Measurements from ENCODE around the gene GNAI3. TPM values are rescaled to one million over a fixed set of nuclear protein-coding genes. Genes with fewer than 3 reads are reported as not detected.

GNAI3 gene
- polyA plus RNA-seq, 1 donor (not counting 4 experiments of a cell fraction or from before 2014, with no cell fraction given) = 14.1 TPM

DNA sequence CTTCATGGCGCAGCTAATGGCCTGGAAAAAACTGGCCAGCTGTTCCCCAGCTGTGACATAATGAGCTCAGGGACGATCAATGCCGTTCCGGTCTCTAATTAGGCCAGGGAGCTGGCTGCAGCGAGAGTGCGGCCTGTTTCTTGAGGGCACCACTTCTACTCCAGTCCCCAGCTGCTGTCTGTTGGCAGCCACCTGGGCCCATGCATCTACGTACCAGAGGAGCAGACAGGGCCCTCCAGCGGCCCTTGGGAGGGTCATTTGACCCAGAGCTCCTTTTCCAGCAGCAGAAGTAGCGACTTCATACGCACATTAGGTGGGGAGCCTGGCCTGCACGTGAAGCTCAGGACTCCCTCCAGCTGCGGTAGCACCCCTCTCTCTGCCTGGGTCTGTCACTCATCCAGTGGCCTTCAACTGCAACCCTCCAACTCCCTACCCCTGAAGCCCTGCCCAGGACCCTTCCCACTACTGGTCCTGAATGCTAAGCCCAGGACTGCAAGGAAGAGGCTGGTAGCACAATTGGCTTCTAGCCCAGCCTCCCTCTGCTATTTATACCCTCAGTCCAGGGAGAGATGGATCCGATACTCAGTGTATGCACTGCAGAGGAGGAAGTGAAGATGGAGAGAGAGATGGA lies 17.8 kb upstream of the GNAI3 start:
- Histone ChIP-seq H2AFZ (ENCODE audit: control insufficient read depth, low read length) (no peak overlapping the region), H3K9ac (ENCODE audit: control insufficient read depth, extremely low read depth, insufficient read depth, low read length) (no peak overlapping the region), H3K36me3 (ENCODE audit: control insufficient read depth in 2 of 2, extremely low read depth in 1 of 2, insufficient read depth in 2 of 2, low read length in 2 of 2) (no peaks in the 10 kb centered on the region), H3K27ac (ENCODE audit: control insufficient read depth, insufficient read depth, low read length) (no peak overlapping the region), H3K4me1 (ENCODE audit: control insufficient read depth, extremely low read depth, insufficient read depth, low read length) (peaks cover 6% of the 10 kb centered on the region), H3K4me3 (ENCODE audit: control insufficient read depth in 2 of 3, extremely low read depth in 1 of 3, insufficient read depth in 2 of 3, low read depth in 1 of 3, low read length in 3 of 3) (no peak overlapping the region), H3K79me2 (ENCODE audit: control insufficient read depth, insufficient read depth, low read length) (no peaks in the 10 kb centered on the region), H3K9me3 (ENCODE audit: control insufficient read depth, low read depth, low read length) (no peaks in the 10 kb centered on the region), H4K20me1 (ENCODE audit: control insufficient read depth, extremely low read depth, insufficient read depth, low read length) (no peaks in the 10 kb centered on the region), H3K4me2 (ENCODE audit: control insufficient read depth, extremely low read depth, insufficient read depth, low read depth, low read length) (no peak overlapping the region), H3K27me3 (ENCODE audit: control insufficient read depth, extremely low read depth, insufficient read depth, low read length) (no peaks in the 10 kb centered on the region), H3K9me1 (ENCODE audit: control insufficient read depth, extremely low read depth, insufficient read depth, low read length) (no peaks in the 10 kb centered on the region)
- TF ChIP-seq, protein P1, sequence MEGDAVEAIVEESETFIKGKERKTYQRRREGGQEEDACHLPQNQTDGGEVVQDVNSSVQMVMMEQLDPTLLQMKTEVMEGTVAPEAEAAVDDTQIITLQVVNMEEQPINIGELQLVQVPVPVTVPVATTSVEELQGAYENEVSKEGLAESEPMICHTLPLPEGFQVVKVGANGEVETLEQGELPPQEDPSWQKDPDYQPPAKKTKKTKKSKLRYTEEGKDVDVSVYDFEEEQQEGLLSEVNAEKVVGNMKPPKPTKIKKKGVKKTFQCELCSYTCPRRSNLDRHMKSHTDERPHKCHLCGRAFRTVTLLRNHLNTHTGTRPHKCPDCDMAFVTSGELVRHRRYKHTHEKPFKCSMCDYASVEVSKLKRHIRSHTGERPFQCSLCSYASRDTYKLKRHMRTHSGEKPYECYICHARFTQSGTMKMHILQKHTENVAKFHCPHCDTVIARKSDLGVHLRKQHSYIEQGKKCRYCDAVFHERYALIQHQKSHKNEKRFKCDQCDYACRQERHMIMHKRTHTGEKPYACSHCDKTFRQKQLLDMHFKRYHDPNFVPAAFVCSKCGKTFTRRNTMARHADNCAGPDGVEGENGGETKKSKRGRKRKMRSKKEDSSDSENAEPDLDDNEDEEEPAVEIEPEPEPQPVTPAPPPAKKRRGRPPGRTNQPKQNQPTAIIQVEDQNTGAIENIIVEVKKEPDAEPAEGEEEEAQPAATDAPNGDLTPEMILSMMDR (optimal IDR thresholded peaks at IDR 0.05 in 1 of 3, IDR thresholded peaks at IDR 0.05 in 1 of 3, conservative IDR thresholded peaks at IDR 0.05 in 1 of 3; ENCODE audit: extremely low read depth in 1 of 3, insufficient read depth in 2 of 3, low read length in 3 of 3) = no peak
- no peak for TF ChIP-seq EZH2 (IDR thresholded peaks at IDR 0.05; ENCODE audit: low read length)
- dilution Hi-C loops (cut with MboI; ENCODE audit: extremely low pct_ligation_motif_present, low sequenced_read_pairs) = no loop called here
- DNase-seq (ENCODE audit: low read depth, low spot score) (no peak), FAIRE-seq (no peak)

DNA sequence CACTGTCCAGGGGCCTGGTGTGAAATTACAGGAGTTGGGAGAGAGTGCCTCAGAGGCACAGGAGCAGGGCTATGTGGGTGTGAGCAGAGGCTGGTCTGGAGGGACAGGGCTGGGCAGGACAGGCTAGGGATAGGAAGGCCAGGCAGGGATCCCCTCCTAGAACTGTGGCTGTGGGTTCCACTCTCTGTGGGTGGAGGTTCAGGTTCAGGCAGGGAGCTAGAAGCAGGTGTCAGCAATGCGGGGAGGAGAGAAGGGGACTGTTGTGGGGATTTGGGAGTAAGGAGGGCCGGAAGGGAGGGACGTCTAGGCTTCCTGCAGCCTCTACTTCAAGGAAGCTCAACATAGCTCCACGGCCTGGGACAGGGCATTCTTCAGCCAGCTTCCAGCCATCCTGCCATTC lies 17.0 kb upstream of the GNAI3 start:
- dilution Hi-C loops (cut with MboI; ENCODE audit: extremely low pct_ligation_motif_present, low sequenced_read_pairs) = no loop called here
- no peaks in the 10 kb centered on the region for H3K79me2 ChIP-seq (ENCODE audit: control insufficient read depth, insufficient read depth, low read length)

More for the DNA sequence above, 17.0 kb upstream of the GNAI3 start:
- TF ChIP-seq EZH2 (IDR thresholded peaks at IDR 0.05; ENCODE audit: low read length) = no peak
- TF ChIP-seq, protein P1 (optimal IDR thresholded peaks at IDR 0.05 in 1 of 3, IDR thresholded peaks at IDR 0.05 in 1 of 3, conservative IDR thresholded peaks at IDR 0.05 in 1 of 3; ENCODE audit: extremely low read depth in 1 of 3, insufficient read depth in 2 of 3, low read length in 3 of 3) = no peak
- FAIRE-seq (no peak), DNase-seq (ENCODE audit: low read depth, low spot score) (no peak)
- Histone ChIP-seq H3K9ac (ENCODE audit: control insufficient read depth, extremely low read depth, insufficient read depth, low read length) (no peak overlapping the region), H3K4me3 (ENCODE audit: control insufficient read depth in 2 of 3, extremely low read depth in 1 of 3, insufficient read depth in 2 of 3, low read depth in 1 of 3, low read length in 3 of 3) (no peak overlapping the region), H3K36me3 (ENCODE audit: control insufficient read depth in 2 of 2, extremely low read depth in 1 of 2, insufficient read depth in 2 of 2, low read length in 2 of 2) (no peaks in the 10 kb centered on the region), H3K9me3 (ENCODE audit: control insufficient read depth, low read depth, low read length) (no peaks in the 10 kb centered on the region), H3K4me2 (ENCODE audit: control insufficient read depth, extremely low read depth, insufficient read depth, low read depth, low read length) (no peak overlapping the region), H3K27ac (ENCODE audit: control insufficient read depth, insufficient read depth, low read length) (no peak overlapping the region), H3K27me3 (ENCODE audit: control insufficient read depth, extremely low read depth, insufficient read depth, low read length) (no peaks in the 10 kb centered on the region), H4K20me1 (ENCODE audit: control insufficient read depth, extremely low read depth, insufficient read depth, low read length) (no peaks in the 10 kb centered on the region), H3K4me1 (ENCODE audit: control insufficient read depth, extremely low read depth, insufficient read depth, low read length) (peaks cover 6% of the 10 kb centered on the region), H2AFZ (ENCODE audit: control insufficient read depth, low read length) (no peak overlapping the region), H3K9me1 (ENCODE audit: control insufficient read depth, extremely low read depth, insufficient read depth, low read length) (no peaks in the 10 kb centered on the region)
